AG10803 (cell line): Measurements from ENCODE around the gene ABCG4.
"Not testable (repeated sequence)": the region's sequence is repeated elsewhere in the genome, so short reads cannot be mapped to it uniquely, and the experiment has no call there.

Source experiments
- DNase-seq: peaks from one replicate; pipeline ENCODE4 v3.0.0; 2010; ENCODE audit warnings: low read depth
- H3K4me3 ChIP-seq: 2 replicates; pipeline ENCODE4 v1.5.1; 2011; ENCODE audit warnings: mild to moderate bottlenecking, low read length, control low read depth
- CTCF ChIP-seq: conservative IDR thresholded peaks from 2 replicates; pipeline ENCODE4 v1.5.1; 2011; ENCODE audit warnings: mild to moderate bottlenecking, low read length, control low read depth, inconsistent platforms

Gene ABCG4

GRCh38 chr11:119178166-119178680, 29.4 kb downstream of the ABCG4 start:
- no peak for DNase-seq
- no peak overlapping the region for H3K4me3 ChIP-seq
- no peak for TF ChIP-seq CTCF

- H3K4me3 ChIP-seq, result no peak overlapping the region
- no peak for DNase-seq
- TF ChIP-seq CTCF, result no peak
Observed at GRCh38 chr11:119179342-119179741, 30.5 kb downstream of the ABCG4 start.

GRCh38 chr11:119179983-119180382, 31.1 kb downstream of the ABCG4 start:
- no peak overlapping the region for H3K4me3 ChIP-seq
- no peak for DNase-seq
- no peak for TF ChIP-seq CTCF

- no peak for TF ChIP-seq CTCF
- no peak overlapping the region for H3K4me3 ChIP-seq
- DNase-seq, result no peak
Observed at GRCh38 chr11:119180729-119181676, 32.2 kb downstream of the ABCG4 start.

GRCh38 chr11:119181677-119182412, 33.0 kb downstream of the ABCG4 start:
- H3K4me3 ChIP-seq, result no peak overlapping the region
- DNase-seq, result no peak
- no peak for TF ChIP-seq CTCF

GRCh38 chr11:119184399-119184798, 35.5 kb downstream of the ABCG4 start:
- not testable (repeated sequence) for H3K4me3 ChIP-seq, DNase-seq

- DNase-seq, result no peak
- no peak overlapping the region for H3K4me3 ChIP-seq
- no peak for TF ChIP-seq CTCF
Observed at GRCh38 chr11:119185981-119186634, 37.3 kb downstream of the ABCG4 start.
